Sigmoid colon (tissue), 7 donors: ENCODE results near the gene CYP2W1. TPM values are rescaled to one million over a fixed set of nuclear protein-coding genes. Genes with fewer than 3 reads are reported as not detected.
A peak's percentile ranks its signal among the peaks of the same experiment; 100 is the strongest.

Source experiments
- DNase-seq: peaks from one replicate; pipeline ENCODE4 v3.0.0-alpha.2; 2019
- H3K27ac ChIP-seq, 4 donors: fragments of 200-600 bp; sonication (generic); one replicate each; pipeline ENCODE4 v1.5.1; 2016 to 2019; ENCODE audit warnings: mild to moderate bottlenecking in 1 of 4
- H3K27me3 ChIP-seq, 3 donors: fragments of 200-600 bp; sonication (generic); one replicate each; pipeline ENCODE4 v1.5.1; 2019; ENCODE audit warnings: mild to moderate bottlenecking in 1 of 3
- H3K36me3 ChIP-seq, 4 donors: fragments of 200-600 bp; sonication (generic); one replicate each; pipeline ENCODE4 v1.5.1; 2016 to 2019
- H3K4me1 ChIP-seq, 4 donors: fragments of 200-600 bp; sonication (generic); one replicate each; pipeline ENCODE4 v1.5.1; 2017 to 2019
- H3K4me3 ChIP-seq, 4 donors: fragments of 200-600 bp; sonication (generic); one replicate each; pipeline ENCODE4 v1.5.1; 2017 to 2019; ENCODE audit warnings: mild to moderate bottlenecking in 2 of 4, moderate library complexity in 1 of 4
- H3K9me3 ChIP-seq, 4 donors: fragments of 200-600 bp in 3 of 4; sonication (generic) in 3 of 4; one replicate each; pipeline versions ENCODE4 v1.5.1 to v1.6.1; 2013 to 2019
- EP300 ChIP-seq, 4 donors: sonication (generic); formaldehyde crosslinking; IDR thresholded peaks; one replicate each; pipeline ENCODE4 v1.6.1; 2017; ENCODE audit warnings: antibody characterized with exemption in 4 of 4
- POLR2A ChIP-seq, 2 donors: fragments of 450-650 bp; IDR thresholded peaks; one replicate each; pipeline ENCODE4 v1.6.1; 2016; ENCODE audit warnings: antibody characterized with exemption in 2 of 2, mild to moderate bottlenecking in 2 of 2, moderate library complexity in 2 of 2
- POLR2AphosphoS5 ChIP-seq, 4 donors: sonication (generic); formaldehyde crosslinking; IDR thresholded peaks; one replicate each; pipeline ENCODE4 v1.6.1; 2017; ENCODE audit warnings: antibody characterized with exemption in 4 of 4
- WGBS, 2 donors: extraction: QIAGEN DNeasy Blood & Tissue Kit; methylation state at CpG; one replicate each; pipeline ENCODE4 v1.1.7; 2013; 5-methylcytosine and 5-hydroxymethylcytosine counted together
- intact Hi-C: fragments of 100-400 bp; cut with DNase I; formaldehyde crosslinking; loops from one replicate; pipeline ENCODE4 v1.15.1; 2023
- polyA plus RNA-seq, 3 donors: library from polyadenylated mRNA; stranded (reverse); fragments of 200-250 nt; gene quantifications; one replicate each; pipeline ENCODE4 v1.2.3, GENCODE V29; 2013
- total RNA-seq, 4 donors: library from RNA; depleted of rRNA; stranded (reverse); fragments of >200 nt; gene quantifications; one replicate each; pipeline ENCODE4 v1.1.0, GENCODE V29; 2016
- TF ChIP-seq, protein P1 (sequence below), 4 experiments: fragments of 450-650 bp in 3 of 4; fragments of 200-600 bp in 1 of 4; IDR thresholded peaks; one replicate each; pipeline ENCODE4 v1.5.1; 2016 to 2019; ENCODE audit warnings: antibody characterized with exemption in 4 of 4, mild to moderate bottlenecking in 3 of 4, moderate library complexity in 2 of 4
- donor health status: healthy with polysubstance abuse.
- donor health status: Bipolar disorder and iron deficiency.
- donor health status: healthy.

The CYP2W1 gene
- total and polyA plus RNA-seq, 7 donors = 0.83 to 3.8 TPM; not detected in 5

- H3K9me3 ChIP-seq = no peaks in the 10 kb centered on the region
- peaks cover 5 to 24% (median 10%) of the 10 kb centered on the region in 4 donors for H3K36me3 ChIP-seq
- peak overlapping the region; percentile 94 to 99 (median 98) for H3K27ac ChIP-seq
- DNase-seq = no peak
- TF ChIP-seq EP300 (IDR thresholded peaks at IDR 0.05) = no peak
- no peak for TF ChIP-seq POLR2AphosphoS5 (IDR thresholded peaks at IDR 0.05)
- intact Hi-C loops = no loop called here
- peak overlapping the region; percentile 90 to 100 (median 100) for H3K4me3 ChIP-seq
- no peaks in the 10 kb centered on the region for H3K27me3 ChIP-seq
- 29 to 49% methylated on average over 28 of the region's 28 CpGs for WGBS, 2 donors
- peaks cover 0 to 29% (median 28%) of the 10 kb centered on the region in 4 donors for H3K4me1 ChIP-seq
These were observed 7.1 kb upstream of the CYP2W1 start for GRCh38 chr7:975702-976473.

DNA sequence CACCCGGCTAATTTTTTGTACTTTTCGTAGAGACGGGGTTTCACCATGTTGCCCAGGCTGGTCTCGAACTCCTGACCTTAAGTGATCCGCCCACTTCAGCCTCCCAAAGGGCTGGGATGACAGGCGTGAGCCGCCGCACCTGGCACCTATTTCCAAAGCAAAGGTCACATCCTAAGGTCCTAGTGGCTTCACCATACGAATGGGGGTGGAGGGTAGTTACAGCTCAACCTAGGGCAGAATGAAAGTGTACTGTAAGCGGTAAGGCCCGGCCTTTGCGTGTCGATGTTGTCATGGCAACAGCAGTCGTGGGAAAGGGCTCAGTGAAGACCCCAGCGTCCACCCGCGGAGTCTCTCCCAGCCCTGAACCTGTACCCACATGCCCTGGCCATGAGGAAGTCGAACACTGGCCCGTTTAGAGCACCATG lies 6.1 kb upstream of the CYP2W1 start:
- no peak for TF ChIP-seq POLR2AphosphoS5 (IDR thresholded peaks at IDR 0.05)
- TF ChIP-seq POLR2A (IDR thresholded peaks at IDR 0.05) = no peak
- TF ChIP-seq, protein P1, sequence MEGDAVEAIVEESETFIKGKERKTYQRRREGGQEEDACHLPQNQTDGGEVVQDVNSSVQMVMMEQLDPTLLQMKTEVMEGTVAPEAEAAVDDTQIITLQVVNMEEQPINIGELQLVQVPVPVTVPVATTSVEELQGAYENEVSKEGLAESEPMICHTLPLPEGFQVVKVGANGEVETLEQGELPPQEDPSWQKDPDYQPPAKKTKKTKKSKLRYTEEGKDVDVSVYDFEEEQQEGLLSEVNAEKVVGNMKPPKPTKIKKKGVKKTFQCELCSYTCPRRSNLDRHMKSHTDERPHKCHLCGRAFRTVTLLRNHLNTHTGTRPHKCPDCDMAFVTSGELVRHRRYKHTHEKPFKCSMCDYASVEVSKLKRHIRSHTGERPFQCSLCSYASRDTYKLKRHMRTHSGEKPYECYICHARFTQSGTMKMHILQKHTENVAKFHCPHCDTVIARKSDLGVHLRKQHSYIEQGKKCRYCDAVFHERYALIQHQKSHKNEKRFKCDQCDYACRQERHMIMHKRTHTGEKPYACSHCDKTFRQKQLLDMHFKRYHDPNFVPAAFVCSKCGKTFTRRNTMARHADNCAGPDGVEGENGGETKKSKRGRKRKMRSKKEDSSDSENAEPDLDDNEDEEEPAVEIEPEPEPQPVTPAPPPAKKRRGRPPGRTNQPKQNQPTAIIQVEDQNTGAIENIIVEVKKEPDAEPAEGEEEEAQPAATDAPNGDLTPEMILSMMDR (IDR thresholded peaks at IDR 0.05) = no peak
- TF ChIP-seq EP300 (IDR thresholded peaks at IDR 0.05) = no peak
- peaks cover 5 to 15% (median 8%) of the 10 kb centered on the region in 4 donors for H3K36me3 ChIP-seq
- intact Hi-C loops = no loop called here
- H3K4me3 ChIP-seq = no peak overlapping the region
- H3K9me3 ChIP-seq = no peaks in the 10 kb centered on the region
- DNase-seq = no peak
- H3K4me1 ChIP-seq = peaks cover 0 to 29% (median 28%) of the 10 kb centered on the region in 4 donors
- H3K27me3 ChIP-seq = peaks cover 0 to under 1% (median 0%) of the 10 kb centered on the region in 3 donors
- 13 to 68% methylated on average over 19 of the region's 19 CpGs for WGBS, 2 donors
- H3K27ac ChIP-seq = peak overlapping the region in 2 of 4 donors; percentile 42 to 94

GRCh38 chr7:977326-978048 lies 5.5 kb upstream of the CYP2W1 start:
- Histone ChIP-seq H3K4me1 (peaks cover 0 to 29% (median 28%) of the 10 kb centered on the region in 4 donors), H3K36me3 (peaks cover 0 to 10% (median 5%) of the 10 kb centered on the region in 4 donors), H3K27me3 (peaks cover 0 to 6% (median 4%) of the 10 kb centered on the region in 3 donors), H3K4me3 (no peak overlapping the region), H3K9me3 (no peaks in the 10 kb centered on the region), H3K27ac (peak overlapping the region in 2 of 4 donors; percentile 42 to 94)
- intact Hi-C loops = no loop called here
- DNase-seq = no peak
- no peak for TF ChIP-seq EP300 (IDR thresholded peaks at IDR 0.05)
- no peak for TF ChIP-seq POLR2A (IDR thresholded peaks at IDR 0.05)
- TF ChIP-seq POLR2AphosphoS5 (IDR thresholded peaks at IDR 0.05) = peak in 1 of 4 donors; percentile 28
- 14 to 59% methylated on average over 19 of the region's 19 CpGs for WGBS, 2 donors

DNA sequence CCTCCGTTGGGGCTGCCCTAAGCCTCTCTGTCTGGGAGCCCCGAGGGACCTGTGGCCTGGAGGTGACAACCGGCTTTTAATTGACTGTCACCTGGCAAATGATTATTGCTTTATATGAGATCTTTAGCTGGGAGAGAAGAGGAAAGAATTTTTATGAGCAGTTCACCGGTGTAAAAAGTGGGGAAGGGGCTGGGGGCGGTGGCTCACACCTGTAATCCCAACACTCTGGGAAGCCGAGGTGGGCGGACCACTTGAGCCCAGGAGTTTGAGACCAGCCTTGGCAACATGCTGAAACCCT lies 5.0 kb upstream of the CYP2W1 start:
- 17 to 58% methylated on average over 7 of the region's 7 CpGs for WGBS, 2 donors
- Histone ChIP-seq H3K27ac (peak overlapping the region in 1 of 4 donors; percentile 94), H3K9me3 (no peaks in the 10 kb centered on the region), H3K4me1 (peaks cover 0 to 26% (median 25%) of the 10 kb centered on the region in 4 donors), H3K27me3 (peaks cover 2 to 11% (median 9%) of the 10 kb centered on the region in 3 donors), H3K4me3 (no peak overlapping the region), H3K36me3 (peaks cover 0 to 5% (median 2%) of the 10 kb centered on the region in 4 donors)
- intact Hi-C loops = no loop called here
- DNase-seq = no peak
- TF ChIP-seq POLR2A (IDR thresholded peaks at IDR 0.05) (no peak), EP300 (IDR thresholded peaks at IDR 0.05) (no peak), POLR2AphosphoS5 (IDR thresholded peaks at IDR 0.05) (no peak)
- TF ChIP-seq, protein P1 (IDR thresholded peaks at IDR 0.05) = no peak

DNA sequence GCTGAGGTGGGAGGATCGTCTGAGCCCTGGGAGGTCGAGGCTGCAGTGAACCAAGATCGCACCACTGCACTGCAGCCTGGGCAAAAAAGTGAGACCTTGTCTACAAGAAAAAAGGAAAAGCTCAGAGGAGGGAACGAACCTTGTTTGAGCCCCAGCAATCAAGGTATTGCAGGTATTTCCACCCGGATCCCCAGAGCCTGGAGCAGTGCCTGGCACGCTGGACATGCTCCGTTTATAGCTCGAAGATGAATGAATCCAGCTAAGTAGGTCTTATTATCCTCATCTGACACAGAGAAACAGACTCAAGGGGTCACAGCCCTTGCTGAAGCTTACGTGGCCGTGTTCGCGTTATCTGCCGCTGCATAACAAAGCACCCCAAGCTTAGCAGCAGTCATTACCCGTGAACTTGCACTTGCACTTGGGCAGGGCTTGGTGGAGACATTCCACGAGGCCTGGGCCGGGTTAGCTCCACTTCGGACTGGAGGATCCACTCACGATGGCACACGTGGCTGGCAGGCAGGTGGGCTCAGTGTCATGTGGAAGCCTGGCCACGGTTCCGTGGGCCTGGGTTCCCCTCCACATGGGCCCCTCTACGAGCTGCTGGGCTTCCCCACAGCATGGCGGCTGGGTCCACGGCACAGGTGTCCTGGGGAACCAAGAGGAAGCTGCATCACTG lies 4.4 kb upstream of the CYP2W1 start:
- intact Hi-C loops = no loop called here
- WGBS, 2 donors = 57 to 82% methylated on average over 24 of the region's 24 CpGs
- Histone ChIP-seq H3K4me1 (peaks cover 0 to 23% (median 20%) of the 10 kb centered on the region in 4 donors), H3K9me3 (no peaks in the 10 kb centered on the region), H3K4me3 (no peak overlapping the region), H3K27ac (peak overlapping the region in 1 of 4 donors; percentile 94), H3K36me3 (peaks cover 0 to under 1% (median 0%) of the 10 kb centered on the region in 4 donors), H3K27me3 (peaks cover 4 to 17% (median 15%) of the 10 kb centered on the region in 3 donors)
- no peak for DNase-seq
- TF ChIP-seq, protein P1 (IDR thresholded peaks at IDR 0.05) = no peak
- TF ChIP-seq EP300 (IDR thresholded peaks at IDR 0.05) (no peak), POLR2AphosphoS5 (IDR thresholded peaks at IDR 0.05) (no peak), POLR2A (IDR thresholded peaks at IDR 0.05) (no peak)
